Measurements from ENCODE around the gene COBLL1. TPM values are rescaled to one million over a fixed set of nuclear protein-coding genes. Genes with fewer than 3 reads are reported as not detected.
"Not testable (repeated sequence)": the region's sequence is repeated elsewhere in the genome, so short reads cannot be mapped to it uniquely, and the experiment has no call there.

The COBLL1 gene
- total RNA-seq, 4 donors from 2014 or later, result 41.4 to 66.0 (median 61.9) TPM

- Histone ChIP-seq H3K4me1 (no peaks in the 10 kb centered on the region), H3K9me3 (no peaks in the 10 kb centered on the region), H3K27ac (replicated peaks in 1 of 4) (no peak overlapping the region), H3K27me3 (no peaks in the 10 kb centered on the region), H3K4me3 (no peak overlapping the region), H3K36me3 (no peaks in the 10 kb centered on the region)
- DNase-seq (ENCODE audit: extremely low spot score), result no peak
- TF ChIP-seq EP300 (IDR thresholded peaks at IDR 0.05) (no peak), POLR2AphosphoS5 (IDR thresholded peaks at IDR 0.05) (no peak), POLR2A (IDR thresholded peaks at IDR 0.05; ENCODE audit: low read depth) (no peak)
- TF ChIP-seq, protein P1, sequence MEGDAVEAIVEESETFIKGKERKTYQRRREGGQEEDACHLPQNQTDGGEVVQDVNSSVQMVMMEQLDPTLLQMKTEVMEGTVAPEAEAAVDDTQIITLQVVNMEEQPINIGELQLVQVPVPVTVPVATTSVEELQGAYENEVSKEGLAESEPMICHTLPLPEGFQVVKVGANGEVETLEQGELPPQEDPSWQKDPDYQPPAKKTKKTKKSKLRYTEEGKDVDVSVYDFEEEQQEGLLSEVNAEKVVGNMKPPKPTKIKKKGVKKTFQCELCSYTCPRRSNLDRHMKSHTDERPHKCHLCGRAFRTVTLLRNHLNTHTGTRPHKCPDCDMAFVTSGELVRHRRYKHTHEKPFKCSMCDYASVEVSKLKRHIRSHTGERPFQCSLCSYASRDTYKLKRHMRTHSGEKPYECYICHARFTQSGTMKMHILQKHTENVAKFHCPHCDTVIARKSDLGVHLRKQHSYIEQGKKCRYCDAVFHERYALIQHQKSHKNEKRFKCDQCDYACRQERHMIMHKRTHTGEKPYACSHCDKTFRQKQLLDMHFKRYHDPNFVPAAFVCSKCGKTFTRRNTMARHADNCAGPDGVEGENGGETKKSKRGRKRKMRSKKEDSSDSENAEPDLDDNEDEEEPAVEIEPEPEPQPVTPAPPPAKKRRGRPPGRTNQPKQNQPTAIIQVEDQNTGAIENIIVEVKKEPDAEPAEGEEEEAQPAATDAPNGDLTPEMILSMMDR (IDR thresholded peaks at IDR 0.05), result no peak
- intact Hi-C loops (cut with DNase I), result no loop called here
Measured at GRCh38 chr2:164860694-164861042, 19.0 kb upstream of the COBLL1 start.

DNA sequence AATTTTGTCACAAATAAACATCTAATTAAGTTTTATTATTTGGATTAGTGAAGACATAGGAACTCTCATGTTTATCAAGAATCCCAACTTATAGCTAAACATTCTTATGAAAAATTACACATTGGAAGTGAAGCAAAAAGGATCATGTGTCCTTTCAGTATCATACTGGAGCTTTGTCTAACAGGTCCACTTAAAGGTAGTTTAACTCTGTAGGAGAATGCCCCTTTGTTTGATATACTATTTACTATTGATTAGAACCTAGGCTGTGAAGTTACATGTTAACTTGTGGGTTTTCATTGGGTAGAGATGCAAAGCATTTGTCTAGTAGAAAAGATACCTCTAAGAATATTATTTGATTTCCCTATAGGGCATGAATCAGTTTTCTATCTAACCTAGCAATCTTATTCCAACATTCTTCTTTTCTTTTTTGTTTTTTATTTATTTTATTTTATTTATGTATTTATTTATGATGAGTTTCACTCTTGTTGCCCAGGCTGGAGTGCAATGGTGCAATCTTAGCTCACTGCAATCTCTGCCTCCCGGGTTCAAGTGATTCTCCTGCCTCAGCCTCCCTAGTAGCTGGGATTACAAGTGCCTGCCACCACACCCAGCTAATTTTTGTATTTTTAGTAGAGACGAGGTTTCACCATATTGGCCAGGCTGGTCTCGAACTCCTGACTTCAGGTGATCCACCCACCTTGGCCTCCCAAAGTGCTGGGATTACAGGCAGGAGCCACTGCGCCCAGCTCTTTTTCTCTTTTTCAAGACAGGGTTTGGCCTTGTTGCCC, 18.5 kb upstream of the COBLL1 start:
- H3K9me3 ChIP-seq; H3K27me3 ChIP-seq; H3K4me3 ChIP-seq; intact Hi-C loops (cut with DNase I); H3K4me1 ChIP-seq; DNase-seq (ENCODE audit: extremely low spot score); H3K36me3 ChIP-seq; H3K27ac ChIP-seq (replicated peaks in 1 of 4): not testable (repeated sequence)
- WGBS, result 100% methylated on average over 4 of the region's 4 CpGs

GRCh38 chr2:164859251-164859818, 17.7 kb upstream of the COBLL1 start:
- H3K9me3 ChIP-seq, result no peaks in the 10 kb centered on the region
- no peaks in the 10 kb centered on the region for H3K27me3 ChIP-seq
- no peak overlapping the region for H3K27ac ChIP-seq (replicated peaks in 1 of 4)
- WGBS, result 78% methylated on average over 2 of the region's 2 CpGs
- DNase-seq (ENCODE audit: extremely low spot score), result no peak
- H3K4me1 ChIP-seq, result no peaks in the 10 kb centered on the region
- intact Hi-C loops (cut with DNase I), result no loop called here
- H3K4me3 ChIP-seq, result no peak overlapping the region
- TF ChIP-seq EP300 (IDR thresholded peaks at IDR 0.05) (no peak), POLR2A (IDR thresholded peaks at IDR 0.05; ENCODE audit: low read depth) (no peak), POLR2AphosphoS5 (IDR thresholded peaks at IDR 0.05) (no peak)
- TF ChIP-seq, protein P1 (IDR thresholded peaks at IDR 0.05), result no peak
- no peaks in the 10 kb centered on the region for H3K36me3 ChIP-seq

DNA sequence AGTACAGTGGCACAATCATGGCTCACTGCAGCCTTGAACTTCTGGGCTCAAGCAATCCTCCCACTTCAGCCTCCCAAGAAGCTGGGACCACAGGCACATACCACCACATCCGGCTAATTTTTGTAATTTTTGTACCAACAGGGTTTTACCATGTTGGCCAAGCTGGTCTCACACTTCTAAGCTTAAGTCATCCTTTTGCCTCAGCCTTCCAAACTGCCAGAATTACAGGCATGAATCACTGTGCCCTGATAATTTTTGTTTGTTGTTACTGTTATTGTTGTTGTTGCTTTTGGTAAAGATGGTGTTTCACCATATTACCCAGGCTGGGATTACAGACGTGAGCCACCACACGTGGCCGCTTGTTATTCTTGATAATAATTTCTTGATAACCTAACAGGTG, 10.5 kb upstream of the COBLL1 start:
- intact Hi-C loops (cut with DNase I), result no loop called here
- Histone ChIP-seq H3K36me3 (no peaks in the 10 kb centered on the region), H3K4me1 (peaks cover 0 to 10% (median 7%) of the 10 kb centered on the region in 4 donors), H3K27me3 (no peaks in the 10 kb centered on the region), H3K27ac (replicated peaks in 1 of 4) (no peak overlapping the region), H3K4me3 (no peak overlapping the region), H3K9me3 (no peaks in the 10 kb centered on the region)
- WGBS, result 75% methylated on average over 4 of the region's 4 CpGs
- no peak for DNase-seq (ENCODE audit: extremely low spot score)
- TF ChIP-seq EP300 (IDR thresholded peaks at IDR 0.05) (no peak), POLR2AphosphoS5 (IDR thresholded peaks at IDR 0.05) (no peak), POLR2A (IDR thresholded peaks at IDR 0.05; ENCODE audit: low read depth) (no peak)
- TF ChIP-seq, protein P1 (IDR thresholded peaks at IDR 0.05), result no peak

GRCh38 chr2:164850235-164850634, 8.6 kb upstream of the COBLL1 start:
- 77% methylated on average over 4 of the region's 4 CpGs for WGBS
- peaks cover 0 to 10% (median 7%) of the 10 kb centered on the region in 4 donors for H3K4me1 ChIP-seq

More at GRCh38 chr2:164850235-164850634, 8.6 kb upstream of the COBLL1 start:
- H3K27ac ChIP-seq (replicated peaks in 1 of 4), result no peak overlapping the region
- no peak overlapping the region for H3K4me3 ChIP-seq
- DNase-seq (ENCODE audit: extremely low spot score), result no peak
- TF ChIP-seq EP300 (IDR thresholded peaks at IDR 0.05) (no peak), POLR2AphosphoS5 (IDR thresholded peaks at IDR 0.05) (no peak), POLR2A (IDR thresholded peaks at IDR 0.05; ENCODE audit: low read depth) (no peak)
- TF ChIP-seq, protein P1 (IDR thresholded peaks at IDR 0.05), result no peak
- H3K27me3 ChIP-seq, result no peaks in the 10 kb centered on the region
- intact Hi-C loops (cut with DNase I), result no loop called here
- H3K9me3 ChIP-seq, result no peaks in the 10 kb centered on the region
- H3K36me3 ChIP-seq, result no peaks in the 10 kb centered on the region
